Smooth muscle cell (in vitro differentiated cells): ENCODE data around the gene LAMC1. TPM values are rescaled to one million over a fixed set of nuclear protein-coding genes. Genes with fewer than 3 reads are reported as not detected.

Experiments used
- DNase-seq: peaks from one replicate; lab custom pipeline; 2025; ENCODE audit not compliant: unreplicated experiment; lab: John Stamatoyannopoulos, UW
- H2AFZ ChIP-seq: fragments of 200-600 bp; sonication (generic); 2 replicates; pipeline ENCODE4 v1.6.0; 2016; ENCODE audit warnings: antibody characterized with exemption, low read depth, mild to moderate bottlenecking
- H3F3A ChIP-seq: fragments of 200-600 bp; sonication (generic); 2 replicates; pipeline ENCODE4 v1.6.0; 2017; ENCODE audit warnings: antibody characterized with exemption, low read depth
- H3K27ac ChIP-seq: fragments of 200-600 bp; sonication (generic); 2 replicates; pipeline ENCODE4 v1.5.1; 2016; ENCODE audit warnings: low read depth, mild to moderate bottlenecking
- H3K27me3 ChIP-seq: fragments of 200-600 bp; sonication (generic); 2 replicates; pipeline ENCODE4 v1.6.1; 2016; ENCODE audit warnings: low read depth, mild to moderate bottlenecking
- H3K36me3 ChIP-seq: fragments of 200-600 bp; sonication (generic); 2 replicates; pipeline ENCODE4 v1.5.1; 2016; ENCODE audit warnings: low read depth
- H3K4me1 ChIP-seq: fragments of 200-600 bp; sonication (generic); 2 replicates; pipeline ENCODE4 v1.5.1; 2016; ENCODE audit warnings: low read depth
- H3K4me2 ChIP-seq: fragments of 200-600 bp; sonication (generic); 2 replicates; pipeline ENCODE4 v1.6.0; 2016; ENCODE audit warnings: mild to moderate bottlenecking
- H3K4me3 ChIP-seq: fragments of 200-600 bp; sonication (generic); 2 replicates; pipeline ENCODE4 v1.5.1; 2016; ENCODE audit warnings: mild to moderate bottlenecking
- H3K79me2 ChIP-seq: fragments of 200-600 bp; sonication (generic); 2 replicates; pipeline ENCODE4 v1.6.0; 2016; ENCODE audit warnings: low read depth, mild to moderate bottlenecking
- H3K9ac ChIP-seq: fragments of 200-600 bp; sonication (generic); 2 replicates; pipeline ENCODE4 v1.6.0; 2016; ENCODE audit warnings: low read depth
- H3K9me3 ChIP-seq: fragments of 200-600 bp; sonication (generic); replicated peaks from 2 replicates; pipeline ENCODE4 v1.5.1; 2016; ENCODE audit warnings: low read depth
- H4K20me1 ChIP-seq: fragments of 200-600 bp; sonication (generic); 2 replicates; pipeline ENCODE4 v1.6.0; 2016; ENCODE audit warnings: low read depth
- WGBS: methylation state at CpG from one replicate; pipeline ENCODE4 v1.1.7; 2016; ENCODE audit warnings: low lambda C conversion rate; 5-methylcytosine and 5-hydroxymethylcytosine counted together
- polyA plus RNA-seq: library from polyadenylated mRNA; unstranded; fragments of >200 nt; fragmentation: Nextera tagmentation; extraction: Ambion mirVana; gene quantifications from 2 replicates; pipeline ENCODE4 v1.2.1, GENCODE V29; 2016
- total RNA-seq: library from RNA; depleted of rRNA; stranded (reverse); fragments of >200 nt; gene quantifications from 2 replicates; pipeline ENCODE4 v1.2.3, GENCODE V29; 2014
- TF ChIP-seq, protein P1 (sequence below): fragments of 200-600 bp; sonication (generic); IDR thresholded peaks from 2 replicates; pipeline ENCODE4 v1.5.1; 2017; ENCODE audit warnings: borderline replicate concordance, mild to moderate bottlenecking, antibody characterized with exemption; ENCODE audit not compliant: insufficient read depth, poor library complexity, severe bottlenecking

LAMC1 gene
- total and polyA plus RNA-seq, 2 experiments from 2014 or later = 64.9 to 137 TPM

- Histone ChIP-seq H3F3A (no peaks in the 10 kb centered on the region), H3K4me3 (no peak overlapping the region), H3K9ac (no peak overlapping the region), H3K27ac (no peak overlapping the region), H3K4me2 (no peak overlapping the region), H3K9me3 (no peaks in the 10 kb centered on the region), H3K27me3 (no peaks in the 10 kb centered on the region), H4K20me1 (no peaks in the 10 kb centered on the region), H3K36me3 (no peaks in the 10 kb centered on the region), H3K79me2 (no peaks in the 10 kb centered on the region), H3K4me1 (peaks cover 5% of the 10 kb centered on the region), H2AFZ (no peak overlapping the region)
- 90% methylated on average over 7 of the region's 7 CpGs for WGBS
- TF ChIP-seq, protein P1, sequence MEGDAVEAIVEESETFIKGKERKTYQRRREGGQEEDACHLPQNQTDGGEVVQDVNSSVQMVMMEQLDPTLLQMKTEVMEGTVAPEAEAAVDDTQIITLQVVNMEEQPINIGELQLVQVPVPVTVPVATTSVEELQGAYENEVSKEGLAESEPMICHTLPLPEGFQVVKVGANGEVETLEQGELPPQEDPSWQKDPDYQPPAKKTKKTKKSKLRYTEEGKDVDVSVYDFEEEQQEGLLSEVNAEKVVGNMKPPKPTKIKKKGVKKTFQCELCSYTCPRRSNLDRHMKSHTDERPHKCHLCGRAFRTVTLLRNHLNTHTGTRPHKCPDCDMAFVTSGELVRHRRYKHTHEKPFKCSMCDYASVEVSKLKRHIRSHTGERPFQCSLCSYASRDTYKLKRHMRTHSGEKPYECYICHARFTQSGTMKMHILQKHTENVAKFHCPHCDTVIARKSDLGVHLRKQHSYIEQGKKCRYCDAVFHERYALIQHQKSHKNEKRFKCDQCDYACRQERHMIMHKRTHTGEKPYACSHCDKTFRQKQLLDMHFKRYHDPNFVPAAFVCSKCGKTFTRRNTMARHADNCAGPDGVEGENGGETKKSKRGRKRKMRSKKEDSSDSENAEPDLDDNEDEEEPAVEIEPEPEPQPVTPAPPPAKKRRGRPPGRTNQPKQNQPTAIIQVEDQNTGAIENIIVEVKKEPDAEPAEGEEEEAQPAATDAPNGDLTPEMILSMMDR = no peak
- DNase-seq = no peak
Measured at GRCh38 chr1:182990413-182991144, 32.6 kb upstream of the LAMC1 start.

DNA sequence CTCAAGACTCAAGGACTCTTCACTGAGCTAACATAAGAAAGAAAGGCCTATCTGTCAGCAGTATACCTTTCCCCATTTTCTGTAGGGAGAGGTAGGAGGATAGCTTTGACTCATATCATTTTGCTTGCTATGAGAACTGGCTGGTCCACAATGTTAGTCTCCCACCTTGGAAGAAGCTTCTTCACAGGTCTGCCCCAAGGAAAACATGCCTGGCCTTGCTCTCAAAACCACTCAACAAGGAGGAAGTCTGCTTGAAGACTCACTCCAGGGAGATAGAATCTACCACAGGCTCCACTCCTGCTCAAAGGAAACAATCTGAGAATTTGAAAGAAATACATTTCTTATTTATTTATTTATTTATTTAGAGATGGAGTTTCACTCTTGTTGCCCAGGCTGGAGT, 29.5 kb upstream of the LAMC1 start:
- no peaks in the 10 kb centered on the region for H3K79me2 ChIP-seq

DNA sequence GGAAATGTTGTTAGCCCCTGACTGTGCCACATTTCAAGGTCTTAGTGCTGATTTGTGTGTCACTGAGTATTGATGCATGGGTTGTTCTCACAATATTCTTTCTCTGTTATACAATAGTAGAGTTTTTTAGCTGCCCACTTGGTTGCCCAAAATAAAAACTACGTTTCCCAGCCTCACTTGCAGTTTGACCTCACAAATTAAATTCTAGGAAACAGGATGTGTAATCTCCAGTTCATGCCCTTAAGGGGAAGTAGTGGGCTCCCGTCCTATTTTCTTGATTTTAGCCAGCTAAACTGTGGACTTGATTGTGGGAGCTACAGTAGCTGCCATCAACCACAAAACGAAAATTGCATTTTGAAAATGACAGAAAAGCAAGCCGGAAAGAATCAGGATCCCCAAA, 27.3 kb upstream of the LAMC1 start:
- no peaks in the 10 kb centered on the region for H3K79me2 ChIP-seq
- H3K4me3 ChIP-seq = no peak overlapping the region
- TF ChIP-seq, protein P1 = no peak
- H4K20me1 ChIP-seq = no peaks in the 10 kb centered on the region
- no peaks in the 10 kb centered on the region for H3F3A ChIP-seq
- no peaks in the 10 kb centered on the region for H3K36me3 ChIP-seq
- WGBS = 82% methylated on average over 4 of the region's 4 CpGs
- no peak overlapping the region for H3K9ac ChIP-seq
- H3K4me1 ChIP-seq = no peaks in the 10 kb centered on the region
- H3K27me3 ChIP-seq = no peaks in the 10 kb centered on the region
- H3K27ac ChIP-seq = no peak overlapping the region
- H2AFZ ChIP-seq = peak overlapping the region; percentile 39
- DNase-seq = no peak
- H3K4me2 ChIP-seq = no peak overlapping the region
- no peaks in the 10 kb centered on the region for H3K9me3 ChIP-seq

More for the DNA sequence above, 29.5 kb upstream of the LAMC1 start:
- Histone ChIP-seq H3K4me2 (no peak overlapping the region), H3F3A (no peaks in the 10 kb centered on the region), H4K20me1 (no peaks in the 10 kb centered on the region), H3K9ac (no peak overlapping the region), H3K27ac (no peak overlapping the region), H2AFZ (no peak overlapping the region), H3K36me3 (no peaks in the 10 kb centered on the region), H3K4me1 (no peaks in the 10 kb centered on the region), H3K27me3 (no peaks in the 10 kb centered on the region), H3K9me3 (no peaks in the 10 kb centered on the region), H3K4me3 (no peak overlapping the region)
- DNase-seq = no peak
- TF ChIP-seq, protein P1 = no peak

DNA sequence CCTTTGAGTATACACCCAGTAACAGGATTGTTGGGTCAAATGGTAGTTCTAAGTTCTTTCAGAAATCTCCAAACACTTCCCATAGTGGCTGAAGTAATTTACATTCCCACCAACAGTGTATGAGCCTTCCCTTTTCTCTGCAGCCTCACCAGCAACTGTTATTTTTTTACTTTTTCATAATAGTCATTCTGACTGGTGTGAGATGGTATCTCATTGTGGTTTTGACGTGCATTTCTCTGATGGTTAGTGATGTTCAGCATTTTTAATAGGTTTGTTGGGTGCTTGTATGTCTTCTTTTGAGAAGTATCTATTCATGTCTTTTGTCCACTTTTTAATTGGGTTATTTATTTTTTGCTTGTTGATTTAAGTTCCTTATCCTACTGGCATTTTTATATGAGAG, 26.4 kb upstream of the LAMC1 start:
- Histone ChIP-seq H3K36me3 (no peaks in the 10 kb centered on the region), H3K9ac (no peak overlapping the region), H3K27me3 (no peaks in the 10 kb centered on the region), H3F3A (no peaks in the 10 kb centered on the region), H3K27ac (no peak overlapping the region), H3K9me3 (no peaks in the 10 kb centered on the region), H3K4me2 (no peak overlapping the region), H4K20me1 (no peaks in the 10 kb centered on the region), H3K4me3 (no peak overlapping the region), H3K4me1 (no peaks in the 10 kb centered on the region), H3K79me2 (no peaks in the 10 kb centered on the region), H2AFZ (no peak overlapping the region)
- TF ChIP-seq, protein P1 = no peak
- 64% methylated on average over 1 of the region's 1 CpG for WGBS
- no peak for DNase-seq
